DOHH2 (cell line): ENCODE results near the gene MYPN.

Experiments
- EZH2phosphoT487 ChIP-seq: fragments of 200-600 bp; sonication (generic); IDR thresholded peaks from 2 replicates; pipeline ENCODE4 v1.6.1; 2017; ENCODE audit warnings: borderline replicate concordance, mild to moderate bottlenecking, antibody characterized with exemption, low read length, moderate library complexity, mixed read lengths
- TF ChIP-seq, protein P1 (sequence below): fragments of 200-600 bp; sonication (generic); IDR thresholded peaks from one replicate; pipeline ENCODE4 v1.5.1; 2014; ENCODE audit warnings: antibody characterized with exemption, mild to moderate bottlenecking, low read depth, low read length; ENCODE audit not compliant: poor library complexity, severe bottlenecking

DNA sequence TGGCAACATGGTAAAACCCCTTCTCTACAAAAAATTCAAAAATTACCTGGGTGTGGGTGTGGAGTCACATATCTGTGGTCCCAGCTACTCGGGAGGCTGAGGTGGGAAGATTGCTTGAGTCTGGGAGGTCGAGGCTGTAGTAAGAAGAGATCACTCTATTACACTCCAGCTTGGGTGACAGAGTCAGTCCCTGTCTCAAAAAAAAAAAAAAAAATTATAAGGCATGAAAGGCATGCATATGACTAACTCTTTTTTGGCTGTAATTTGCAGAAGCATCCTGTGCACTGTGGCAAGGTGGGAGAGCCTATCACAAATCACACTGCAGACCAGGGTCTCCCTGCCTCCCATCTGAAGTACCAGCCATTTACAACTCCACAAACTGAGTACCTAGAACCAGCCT lies 14.1 kb upstream of the MYPN start:
- TF ChIP-seq, protein P1, sequence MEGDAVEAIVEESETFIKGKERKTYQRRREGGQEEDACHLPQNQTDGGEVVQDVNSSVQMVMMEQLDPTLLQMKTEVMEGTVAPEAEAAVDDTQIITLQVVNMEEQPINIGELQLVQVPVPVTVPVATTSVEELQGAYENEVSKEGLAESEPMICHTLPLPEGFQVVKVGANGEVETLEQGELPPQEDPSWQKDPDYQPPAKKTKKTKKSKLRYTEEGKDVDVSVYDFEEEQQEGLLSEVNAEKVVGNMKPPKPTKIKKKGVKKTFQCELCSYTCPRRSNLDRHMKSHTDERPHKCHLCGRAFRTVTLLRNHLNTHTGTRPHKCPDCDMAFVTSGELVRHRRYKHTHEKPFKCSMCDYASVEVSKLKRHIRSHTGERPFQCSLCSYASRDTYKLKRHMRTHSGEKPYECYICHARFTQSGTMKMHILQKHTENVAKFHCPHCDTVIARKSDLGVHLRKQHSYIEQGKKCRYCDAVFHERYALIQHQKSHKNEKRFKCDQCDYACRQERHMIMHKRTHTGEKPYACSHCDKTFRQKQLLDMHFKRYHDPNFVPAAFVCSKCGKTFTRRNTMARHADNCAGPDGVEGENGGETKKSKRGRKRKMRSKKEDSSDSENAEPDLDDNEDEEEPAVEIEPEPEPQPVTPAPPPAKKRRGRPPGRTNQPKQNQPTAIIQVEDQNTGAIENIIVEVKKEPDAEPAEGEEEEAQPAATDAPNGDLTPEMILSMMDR, result no peak
- TF ChIP-seq EZH2phosphoT487, result no peak
